Fibroblast of the aortic adventitia (primary cell): ENCODE measurements around the gene FOXB1. TPM values are rescaled to one million over a fixed set of nuclear protein-coding genes. Genes with fewer than 3 reads are reported as not detected.

ENCODE experiments used
- DNase-seq: peaks from one replicate; pipeline ENCODE4 v3.0.0-alpha.2; 2010; ENCODE audit warnings: low read depth
- H3K4me3 ChIP-seq: 2 replicates; pipeline ENCODE4 v1.5.1; 2011; ENCODE audit warnings: low read depth, mild to moderate bottlenecking, control low read depth, low read length, moderate library complexity
- CTCF ChIP-seq: IDR thresholded peaks from 2 replicates; pipeline ENCODE4 v1.5.1; 2011; ENCODE audit warnings: mild to moderate bottlenecking, low read length, control low read depth, inconsistent platforms; ENCODE audit not compliant: insufficient read depth
- total RNA-seq: library from RNA; depleted of rRNA; stranded (reverse); fragments of >200 nt; gene quantifications from 2 replicates; pipeline ENCODE4 v1.2.3, GENCODE V29; 2012; ENCODE audit warnings: low replicate concordance

FOXB1 gene
- total RNA-seq, 1 donor: not detected

GRCh38 chr15:60054472-60054871 lies 50.4 kb downstream of the FOXB1 start:
- no peak for TF ChIP-seq CTCF
- H3K4me3 ChIP-seq: no peak overlapping the region
- no peak for DNase-seq
